Islet precursor cell (in vitro differentiated cells): ENCODE results near the gene TTBK1.

ENCODE experiments used
- DNase-seq: peaks from one replicate; pipeline ENCODE4 v3.0.0-alpha.2; 2018

Gene TTBK1

GRCh38 chr6:43256670-43257366 lies 13.5 kb downstream of the TTBK1 start:
- no peak for DNase-seq

GRCh38 chr6:43257367-43258145 lies 14.3 kb downstream of the TTBK1 start:
- no peak for DNase-seq

- no peak for DNase-seq
Measured at GRCh38 chr6:43258180-43258579, 14.9 kb downstream of the TTBK1 start.

- DNase-seq = no peak
Measured at GRCh38 chr6:43258807-43259686, 15.8 kb downstream of the TTBK1 start.

- no peak for DNase-seq
Measured at GRCh38 chr6:43260791-43261190, 17.5 kb downstream of the TTBK1 start.

GRCh38 chr6:43261198-43261597 lies 17.9 kb downstream of the TTBK1 start:
- no peak for DNase-seq

- no peak for DNase-seq
Measured at GRCh38 chr6:43262000-43262779, 18.9 kb downstream of the TTBK1 start.

GRCh38 chr6:43262780-43263313 lies 19.6 kb downstream of the TTBK1 start:
- no peak for DNase-seq

GRCh38 chr6:43263314-43264178 lies 20.3 kb downstream of the TTBK1 start:
- peak; percentile 91 for DNase-seq

GRCh38 chr6:43264599-43265145 lies 21.4 kb downstream of the TTBK1 start:
- DNase-seq = no peak

GRCh38 chr6:43265564-43265963 lies 22.3 kb downstream of the TTBK1 start:
- no peak for DNase-seq

- DNase-seq = no peak
Measured at GRCh38 chr6:43267619-43268354, 24.5 kb downstream of the TTBK1 start.

- no peak for DNase-seq
Measured at GRCh38 chr6:43268355-43268700, 25.0 kb downstream of the TTBK1 start.

GRCh38 chr6:43268782-43269272 lies 25.5 kb downstream of the TTBK1 start:
- DNase-seq = no peak

GRCh38 chr6:43269273-43270007 lies 26.2 kb downstream of the TTBK1 start:
- DNase-seq = no peak

- no peak for DNase-seq
Measured at GRCh38 chr6:43271103-43271815, 28.0 kb downstream of the TTBK1 start.

GRCh38 chr6:43271944-43272343 lies 28.7 kb downstream of the TTBK1 start:
- DNase-seq = no peak

- no peak for DNase-seq
Measured at GRCh38 chr6:43273707-43274106, 30.4 kb downstream of the TTBK1 start.
